Ovary (tissue), 3 donors: ENCODE measurements around the gene RNF217.

Experiments used
- CTCF ChIP-seq, 3 donors: fragments of 450-650 bp in 2 of 3; fragments of 200-600 bp in 1 of 3; IDR thresholded peaks; one replicate each; pipeline versions ENCODE4 v1.5.1 to v1.8.0; 2016 to 2022; ENCODE audit warnings: antibody characterized with exemption in 3 of 3, mild to moderate bottlenecking in 1 of 3
- EP300 ChIP-seq: sonication (generic); formaldehyde crosslinking; IDR thresholded peaks from one replicate; pipeline ENCODE4 v1.6.1; 2017; ENCODE audit warnings: antibody characterized with exemption
- POLR2A ChIP-seq: fragments of 450-650 bp; IDR thresholded peaks from one replicate; pipeline ENCODE4 v1.6.1; 2017; ENCODE audit warnings: antibody characterized with exemption, mild to moderate bottlenecking, moderate library complexity
- donor health status: DM: no; HTN: no; CAD: no.

GRCh38 chr6:124993327-124993726, 31.1 kb downstream of the RNF217 start:
- no peak for TF ChIP-seq POLR2A
- TF ChIP-seq CTCF (IDR thresholded peaks at IDR 0.05), result no peak
- no peak for TF ChIP-seq EP300
